22Rv1 (cell line): ENCODE data around the gene KIAA0753.

Source experiments
- H3K27ac ChIP-seq: fragments of 450-650 bp; 2 replicates; pipeline ENCODE4 v1.5.1; 2017
- ZFX ChIP-seq: fragments of 450-650 bp; IDR thresholded peaks from 2 replicates; pipeline ENCODE4 v1.6.1; 2017; ENCODE audit warnings: antibody characterized with exemption, borderline replicate concordance
- TF ChIP-seq, protein P1 (sequence below): fragments of 450-650 bp; IDR thresholded peaks from 2 replicates; pipeline ENCODE4 v1.5.1; 2017; ENCODE audit warnings: mild to moderate bottlenecking

The KIAA0753 gene

DNA sequence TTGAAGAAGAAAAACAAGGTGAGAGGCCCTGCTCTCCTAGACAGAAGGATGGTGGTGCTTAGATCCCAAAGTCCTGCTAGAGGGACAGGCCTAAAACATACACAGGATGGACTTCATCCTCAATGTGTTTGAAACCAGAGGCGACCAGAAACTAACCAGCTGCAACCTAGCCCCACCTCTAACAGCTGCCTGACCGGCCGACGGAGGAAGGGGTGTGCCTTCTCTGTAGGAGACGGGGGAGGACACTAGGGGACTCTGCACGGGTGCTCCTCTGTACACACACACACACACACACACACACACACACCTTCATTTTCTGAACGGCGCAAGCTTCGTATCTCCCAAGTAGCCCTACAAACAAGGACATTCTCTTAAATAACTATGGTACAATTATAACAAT, 59.9 kb downstream of the KIAA0753 start:
- no peak overlapping the region for H3K27ac ChIP-seq
- no peak for TF ChIP-seq ZFX
- TF ChIP-seq, protein P1, sequence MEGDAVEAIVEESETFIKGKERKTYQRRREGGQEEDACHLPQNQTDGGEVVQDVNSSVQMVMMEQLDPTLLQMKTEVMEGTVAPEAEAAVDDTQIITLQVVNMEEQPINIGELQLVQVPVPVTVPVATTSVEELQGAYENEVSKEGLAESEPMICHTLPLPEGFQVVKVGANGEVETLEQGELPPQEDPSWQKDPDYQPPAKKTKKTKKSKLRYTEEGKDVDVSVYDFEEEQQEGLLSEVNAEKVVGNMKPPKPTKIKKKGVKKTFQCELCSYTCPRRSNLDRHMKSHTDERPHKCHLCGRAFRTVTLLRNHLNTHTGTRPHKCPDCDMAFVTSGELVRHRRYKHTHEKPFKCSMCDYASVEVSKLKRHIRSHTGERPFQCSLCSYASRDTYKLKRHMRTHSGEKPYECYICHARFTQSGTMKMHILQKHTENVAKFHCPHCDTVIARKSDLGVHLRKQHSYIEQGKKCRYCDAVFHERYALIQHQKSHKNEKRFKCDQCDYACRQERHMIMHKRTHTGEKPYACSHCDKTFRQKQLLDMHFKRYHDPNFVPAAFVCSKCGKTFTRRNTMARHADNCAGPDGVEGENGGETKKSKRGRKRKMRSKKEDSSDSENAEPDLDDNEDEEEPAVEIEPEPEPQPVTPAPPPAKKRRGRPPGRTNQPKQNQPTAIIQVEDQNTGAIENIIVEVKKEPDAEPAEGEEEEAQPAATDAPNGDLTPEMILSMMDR = no peak

DNA sequence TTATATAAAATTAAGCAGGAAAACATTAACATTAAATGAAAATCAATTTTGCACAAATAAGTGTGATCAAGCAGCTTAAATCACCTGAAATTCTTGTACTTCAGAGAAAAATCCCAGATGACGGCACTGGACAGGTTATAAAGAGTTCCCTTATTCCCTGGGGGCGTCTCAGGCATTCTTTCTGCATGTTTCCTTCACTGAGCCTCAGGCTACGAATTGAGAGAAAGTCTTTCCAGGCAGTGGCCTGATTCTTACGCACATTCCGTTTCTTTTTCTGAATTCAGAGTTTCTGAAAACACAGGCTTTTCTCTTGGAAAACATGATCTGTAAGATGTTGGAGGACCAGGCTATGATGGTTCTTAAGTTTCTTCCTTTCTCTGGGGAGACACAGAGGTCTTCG, 62.0 kb downstream of the KIAA0753 start:
- TF ChIP-seq ZFX = no peak
- TF ChIP-seq, protein P1 = no peak
- peak overlapping the region; percentile 37; the same call in 1 of the 2 replicates for H3K27ac ChIP-seq

DNA sequence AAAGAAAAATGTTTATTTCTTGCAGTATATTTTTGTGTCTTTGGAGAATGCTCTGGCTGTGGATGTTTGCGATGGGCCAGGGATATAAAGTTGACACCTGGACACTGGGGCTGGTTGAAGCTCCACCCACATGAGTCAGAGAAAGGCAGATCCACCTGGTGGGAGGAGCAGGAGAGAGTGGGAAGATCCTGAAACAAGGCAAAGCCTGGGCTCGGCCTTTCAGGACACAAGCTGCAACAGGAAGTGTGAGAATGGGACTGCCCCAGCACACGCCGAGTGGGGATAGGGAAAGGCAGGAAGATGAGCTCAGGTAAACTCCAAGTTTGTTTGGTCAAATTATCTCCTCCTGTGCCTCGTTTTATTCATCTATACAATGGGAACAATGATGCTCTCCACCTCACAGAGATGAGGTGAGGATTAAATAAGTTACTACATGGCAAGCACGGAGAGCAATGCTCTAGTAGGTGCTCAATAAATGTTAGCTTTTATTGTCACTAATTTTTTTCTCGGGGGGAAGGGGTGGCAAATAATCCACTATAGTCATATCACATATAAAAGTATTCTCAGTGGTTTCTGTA, 62.7 kb downstream of the KIAA0753 start:
- no peak for TF ChIP-seq ZFX
- TF ChIP-seq, protein P1 = no peak
- peak overlapping the region; percentile 37; the same call in 1 of the 2 replicates for H3K27ac ChIP-seq

DNA sequence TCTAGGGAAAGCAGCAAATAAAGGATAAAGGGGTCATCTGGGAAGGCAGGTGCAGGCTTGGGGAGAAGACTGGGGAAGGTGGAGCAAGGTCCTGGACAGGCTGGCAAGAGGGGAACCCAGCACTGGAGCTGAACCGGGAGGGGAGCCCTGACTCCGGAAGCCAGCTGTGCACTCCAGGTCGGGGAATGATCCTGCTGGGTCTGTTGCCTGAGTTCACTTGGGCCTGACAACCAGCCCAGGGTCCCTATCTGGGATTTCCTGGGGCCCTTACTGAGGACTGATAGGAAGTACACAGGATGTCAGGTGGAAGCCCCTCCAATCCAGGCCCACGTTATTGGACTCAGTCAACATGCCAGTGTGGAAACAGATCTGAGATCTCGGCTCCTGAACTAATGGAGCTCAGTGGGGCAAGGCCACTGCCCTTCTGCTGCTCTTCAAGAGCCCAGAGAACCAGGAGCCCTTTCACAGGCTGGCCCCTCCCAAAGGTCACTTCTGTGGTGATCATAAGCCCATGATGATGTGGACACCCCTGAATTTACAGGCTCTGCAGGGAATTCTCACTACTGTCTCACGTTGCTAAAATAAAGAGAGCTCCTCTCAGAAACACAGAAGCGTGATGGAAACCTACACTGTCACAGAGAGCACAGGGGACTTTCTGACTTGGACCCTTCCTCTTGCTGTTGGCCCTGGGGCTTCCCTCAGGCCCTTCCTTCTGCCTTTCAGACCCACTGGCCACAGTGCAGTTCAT, 64.3 kb downstream of the KIAA0753 start:
- no peak overlapping the region for H3K27ac ChIP-seq
- no peak for TF ChIP-seq ZFX
- TF ChIP-seq, protein P1 = no peak

DNA sequence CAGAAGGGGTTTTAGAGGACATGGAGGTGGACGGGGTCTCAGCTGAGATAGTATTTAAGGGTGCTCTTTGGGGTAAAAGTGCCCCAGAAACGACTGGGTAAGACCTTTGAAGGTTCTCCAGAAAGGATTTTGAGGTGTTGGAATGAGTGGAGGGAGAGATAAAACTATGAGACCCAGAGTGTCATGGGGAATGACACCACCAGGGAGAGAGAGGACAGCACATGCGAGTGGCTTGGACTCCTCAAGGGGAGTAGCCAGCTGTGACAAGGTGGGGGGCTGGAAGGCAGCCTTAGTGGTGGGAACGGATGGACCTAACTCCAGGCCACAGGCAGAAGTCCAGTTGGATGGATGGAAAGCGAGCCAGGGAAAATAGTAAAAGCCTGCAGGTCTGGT, 64.9 kb downstream of the KIAA0753 start:
- no peak overlapping the region for H3K27ac ChIP-seq
- no peak for TF ChIP-seq ZFX
- TF ChIP-seq, protein P1 = no peak

DNA sequence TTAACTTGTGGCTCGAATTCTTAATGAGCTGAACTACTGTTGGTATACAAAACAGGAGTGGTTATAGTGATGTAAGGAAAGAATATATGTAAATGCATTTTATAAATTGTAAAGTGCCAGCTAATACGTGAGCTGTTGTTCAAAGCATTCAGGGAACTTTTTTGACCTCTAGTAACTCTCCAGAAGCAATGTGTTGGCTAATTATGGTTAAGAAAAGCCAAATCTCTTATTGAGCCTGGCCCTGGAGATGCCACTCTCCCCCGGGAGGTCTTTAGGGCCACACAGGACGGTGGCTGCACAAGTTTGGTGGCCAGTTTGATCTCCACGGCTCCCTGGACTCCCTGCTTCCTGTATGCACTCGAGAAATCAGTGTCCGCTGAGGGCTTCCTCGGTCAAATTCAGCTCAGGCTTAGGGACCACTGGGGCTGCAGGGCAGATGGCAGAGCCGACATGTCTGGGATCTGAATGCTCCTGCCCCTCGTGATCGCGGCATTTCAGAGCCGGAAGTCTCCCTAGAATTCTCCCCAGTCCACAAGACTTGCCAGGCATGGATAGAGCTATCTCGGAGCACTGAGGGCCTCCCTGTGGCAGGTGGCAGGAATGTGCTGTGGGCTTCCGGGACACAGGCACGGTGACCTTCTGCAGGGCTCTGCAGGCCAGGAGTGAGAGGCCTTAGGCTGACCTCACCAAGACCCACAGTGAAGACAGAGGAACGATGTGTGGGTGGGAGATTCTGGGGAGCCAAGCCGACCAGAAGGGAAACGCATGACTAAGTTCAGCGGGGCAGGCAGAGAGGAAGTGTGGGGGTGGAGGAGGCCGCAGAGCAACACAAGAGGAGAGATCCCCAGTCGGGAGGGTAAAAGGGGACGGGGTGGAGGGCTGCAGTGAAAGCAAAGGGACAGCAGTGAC, 65.6 kb downstream of the KIAA0753 start:
- H3K27ac ChIP-seq = no peak overlapping the region
- TF ChIP-seq, protein P1 = no peak
- no peak for TF ChIP-seq ZFX
